ENCODE data around the gene GRIP2. TPM values are rescaled to one million over a fixed set of nuclear protein-coding genes. Genes with fewer than 3 reads are reported as not detected.

GRIP2 gene
- total and polyA plus RNA-seq, 2 of the 4 experiments (the other 2 are of a cell fraction): 0.05 TPM; not detected in 1

DNA sequence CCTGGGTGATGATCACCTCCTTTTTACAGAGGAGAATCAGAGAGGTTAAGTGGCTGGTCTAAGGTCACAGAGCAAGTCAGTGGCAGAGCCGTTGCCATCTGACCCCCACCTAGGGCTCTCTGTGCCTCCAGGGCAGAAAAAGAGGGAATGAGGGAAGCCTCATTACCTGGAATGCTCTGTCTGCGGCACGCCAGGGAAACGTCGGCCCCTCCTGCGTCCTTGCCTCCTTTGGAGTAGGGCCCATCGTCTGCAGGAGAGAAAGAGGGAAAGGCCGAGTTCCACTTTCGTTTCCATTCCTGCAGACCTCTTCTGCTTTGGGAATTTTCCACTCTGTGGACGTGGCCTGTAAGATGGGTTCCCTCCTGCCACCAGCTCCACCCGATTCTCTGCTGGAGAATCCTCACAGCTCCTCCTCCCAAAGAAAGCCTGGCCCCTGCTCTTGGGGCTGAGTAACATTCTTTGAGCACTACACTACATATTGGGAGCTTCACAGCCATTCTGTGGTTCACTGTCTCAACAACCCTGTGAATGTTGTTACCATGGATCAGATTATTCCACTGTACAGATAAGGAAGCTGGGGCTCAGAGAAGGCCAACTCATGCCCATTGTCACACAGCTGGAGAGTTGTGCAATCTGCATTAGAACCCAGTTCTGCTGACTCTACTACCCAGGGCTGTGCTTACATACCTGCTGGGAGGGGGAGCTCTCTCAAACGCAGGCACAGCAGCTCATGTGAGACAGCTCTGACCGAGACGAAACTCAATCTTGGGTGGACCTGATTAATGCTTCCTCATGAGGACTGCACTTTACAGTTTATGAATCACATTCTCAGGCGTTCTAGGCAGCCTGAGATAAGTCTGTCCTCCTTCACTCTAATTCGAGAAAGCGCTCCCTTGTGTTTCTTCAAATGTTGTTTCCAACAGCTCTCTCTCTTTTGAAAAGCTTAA is 14.2 kb downstream of the GRIP2 start:
- H3K4me1 ChIP-seq (ENCODE audit: control insufficient read depth, insufficient read depth, low read length): peaks cover 2% of the 10 kb centered on the region; the same call in 1 of the 2 replicates
- no peak for TF ChIP-seq USF2 (IDR thresholded peaks at IDR 0.05; ENCODE audit: low read depth, low read length)
- peak; percentile 94 for TF ChIP-seq CEBPB (IDR thresholded peaks at IDR 0.05; ENCODE audit: low read depth, low read length)
- H4K5ac ChIP-seq (ENCODE audit: low read depth, low read length): no peak overlapping the region
- no peaks in the 10 kb centered on the region for H3K9me3 ChIP-seq (ENCODE audit: control insufficient read depth, insufficient read depth, low read length)
- peak; percentile 53 for DNase-seq
- dilution Hi-C loops (cut with HindIII; ENCODE audit: low sequenced_read_pairs, unreplicated experiment): no loop called here
- H4K91ac ChIP-seq (ENCODE audit: insufficient read depth, low read depth, low read length): no peak overlapping the region
- no peaks in the 10 kb centered on the region for H4K20me1 ChIP-seq (ENCODE audit: insufficient read depth, low read length)
- no peak overlapping the region for H2BK120ac ChIP-seq (ENCODE audit: low read depth, low read length)
- H3K14ac ChIP-seq (replicated peaks; ENCODE audit: low read depth, low read length): no peak overlapping the region
- H3K79me1 ChIP-seq (ENCODE audit: low read depth in 1 of 2, low read length in 2 of 2): no peaks in the 10 kb centered on the region
- no peak overlapping the region for H3K9ac ChIP-seq (ENCODE audit: low read depth, low read length)
- H3K23ac ChIP-seq (ENCODE audit: low read depth, low read length): no peak overlapping the region
- peak overlapping the region; percentile 73 for H2AFZ ChIP-seq (replicated peaks; ENCODE audit: low read length, poor library complexity)
- ChIA-PET POLR2A (ENCODE audit: unreplicated experiment) (no interaction called here), CTCF (interaction anchor here (0.6 kb wide), 1 partner anchor 34 kb away, joined by 3 read pairs; no protein-coding TSS in a partner anchor)
- H3K4me3 ChIP-seq (ENCODE audit: insufficient read depth, low read depth, low read length): no peak overlapping the region
- no peak overlapping the region for H2AK5ac ChIP-seq (ENCODE audit: low read depth, low read length)
- peak; percentile 83 for ATAC-seq (ENCODE audit: low read depth)
- H3K27ac ChIP-seq (ENCODE audit: insufficient read depth, low read length): no peak overlapping the region
- no peaks in the 10 kb centered on the region for H3K36me3 ChIP-seq (ENCODE audit: control insufficient read depth, insufficient read depth, low read length)
- H3K9me1 ChIP-seq (ENCODE audit: insufficient read depth, low read length): no peaks in the 10 kb centered on the region
- no TSS peak for BruUV-seq (replicated peaks)
- in situ Hi-C loops (cut with MboI; ENCODE audit: low sequenced_read_pairs): no loop called here
- intact Hi-C loops (cut with micrococcal nuclease): no loop called here
- H2BK20ac ChIP-seq (ENCODE audit: low read depth, low read length): no peak overlapping the region
- no peak overlapping the region for H2BK5ac ChIP-seq (ENCODE audit: low read depth, low read length, poor library complexity, severe bottlenecking)
- H4K8ac ChIP-seq (ENCODE audit: low read depth in 2 of 2, low read length in 2 of 2): no peak overlapping the region
- no peak overlapping the region for H2BK15ac ChIP-seq (ENCODE audit: low read depth, low read length)
- no peak overlapping the region for H3K18ac ChIP-seq (ENCODE audit: low read depth, low read length)
- 40% methylated on average over 4 of the region's 17 CpGs; no CpG with 5 or more reads in 1 of the 2 experiments for WGBS, 2 experiments (ENCODE audit: extremely low coverage in 2 of 2, insufficient read length in 1 of 2)
- no peak overlapping the region for H3K56ac ChIP-seq (ENCODE audit: extremely low read depth, insufficient read depth, low read length)
- peak overlapping the region; percentile 83 for H2AK9ac ChIP-seq (replicated peaks; ENCODE audit: low read depth, low read length, poor library complexity)
- peaks cover 13% of the 10 kb centered on the region for H3K27me3 ChIP-seq (ENCODE audit: control insufficient read depth, insufficient read depth, low read length)
- H3K4me2 ChIP-seq (ENCODE audit: low read depth, low read length): no peak overlapping the region; the same call in 1 of the 2 replicates
- H3K4ac ChIP-seq (ENCODE audit: low read depth, low read length): no peak overlapping the region

Data from IMR-90 (cell line).